Left forelimb (tissue), 1 donor: Measurements from ENCODE around the gene ANKRD11.
"Not testable (repeated sequence)": the region's sequence is repeated elsewhere in the genome, so short reads cannot be mapped to it uniquely, and the experiment has no call there.

Source experiments
- DNase-seq: peaks from one replicate; pipeline ENCODE4 v3.0.0-alpha.2; 2018; ENCODE audit warnings: low spot score

The ANKRD11 gene

DNA sequence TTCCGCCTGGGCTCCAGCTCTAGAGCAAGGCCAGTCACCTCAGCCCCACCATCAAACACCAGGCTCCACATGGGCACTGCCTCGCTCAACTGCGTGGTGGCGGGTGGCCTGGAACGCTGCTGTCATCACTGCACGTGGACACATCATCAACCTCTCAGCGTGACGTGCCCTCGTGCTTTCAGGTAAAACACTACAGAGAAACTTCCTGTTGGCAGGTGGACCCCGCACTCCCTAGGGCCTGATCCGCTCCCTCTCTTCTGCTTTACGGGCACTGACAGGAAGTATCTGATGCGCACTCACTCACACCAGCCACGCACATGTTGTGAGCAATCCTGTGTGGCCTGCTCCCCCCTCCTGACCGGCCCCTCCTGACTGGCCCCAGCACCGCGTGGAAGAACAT, 87.4 kb downstream of the ANKRD11 start:
- DNase-seq: no peak

DNA sequence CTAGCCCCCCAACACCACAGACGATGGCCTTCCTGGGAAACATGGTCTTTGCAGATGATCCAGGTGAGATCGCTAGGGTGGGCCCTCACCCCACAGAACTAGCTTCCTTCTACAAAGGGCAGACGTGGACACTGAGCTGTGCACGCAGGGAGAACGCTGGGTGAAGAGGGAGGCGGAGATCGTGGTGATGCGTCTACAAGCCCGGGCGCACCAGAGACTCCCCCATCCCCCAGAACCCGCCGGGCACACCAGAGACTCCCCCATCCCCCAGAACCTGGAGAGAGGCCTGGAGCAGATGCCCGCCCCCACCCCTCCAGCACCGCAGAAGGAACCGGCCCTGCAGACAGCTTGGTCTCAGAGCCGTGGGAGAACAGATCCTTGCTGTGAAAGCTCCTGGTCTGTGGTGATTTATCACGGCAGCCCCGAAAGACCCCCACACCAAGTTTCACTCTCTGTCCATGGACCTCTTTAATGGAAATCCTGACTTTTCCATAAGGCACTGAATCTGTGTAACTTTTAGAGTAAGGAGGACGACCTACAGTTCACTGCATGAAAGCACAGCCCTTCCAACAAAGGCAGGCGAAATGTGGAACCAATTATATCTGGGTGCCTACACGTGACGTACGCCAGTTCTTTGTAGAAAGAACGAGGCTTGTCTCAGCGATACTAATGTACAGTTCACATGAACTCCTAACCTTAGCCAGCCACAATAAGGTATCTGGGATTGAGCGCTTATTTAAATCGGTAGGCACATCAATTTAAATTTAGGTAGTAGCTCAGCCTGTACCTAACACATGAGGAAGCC, 88.5 kb downstream of the ANKRD11 start:
- DNase-seq: no peak

DNA sequence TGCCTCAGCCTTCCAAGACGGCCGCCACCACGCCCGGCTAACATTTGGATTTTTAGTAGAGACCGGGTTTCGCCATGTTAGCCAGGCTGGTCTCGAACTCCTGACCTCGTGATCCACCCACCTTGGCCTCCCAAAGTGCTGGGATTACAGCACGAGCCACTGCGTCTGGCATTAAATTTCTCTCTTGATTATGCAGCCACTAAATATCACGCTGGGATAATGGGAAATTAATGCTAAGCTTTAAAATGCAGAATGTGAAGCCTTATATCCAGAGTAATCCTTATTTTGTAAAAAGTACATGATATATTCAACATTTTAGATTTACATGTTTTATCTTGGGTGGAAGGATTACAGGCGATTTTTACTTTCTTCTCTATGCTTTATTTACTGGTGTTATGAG, 89.2 kb downstream of the ANKRD11 start:
- DNase-seq: no peak

DNA sequence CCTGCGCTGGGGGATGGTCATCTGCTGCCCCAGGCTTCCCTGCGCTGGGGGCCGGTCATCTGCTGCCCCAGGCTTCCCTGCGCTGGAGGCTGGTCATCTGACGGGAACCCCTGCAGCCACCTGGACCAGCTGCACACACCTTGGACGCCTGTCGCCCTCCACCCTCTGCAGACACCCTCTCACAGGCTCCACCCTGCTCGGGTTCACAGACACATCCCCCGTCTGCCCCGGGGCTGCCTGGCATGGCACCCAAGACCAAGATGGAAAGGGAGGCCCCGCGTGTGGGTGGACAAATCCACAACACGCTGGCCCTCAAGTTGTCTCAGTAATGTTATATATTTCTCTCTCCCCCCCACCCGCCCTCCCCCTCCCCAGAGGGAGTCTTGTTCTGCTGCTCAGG, 89.6 kb downstream of the ANKRD11 start:
- DNase-seq: no peak

DNA sequence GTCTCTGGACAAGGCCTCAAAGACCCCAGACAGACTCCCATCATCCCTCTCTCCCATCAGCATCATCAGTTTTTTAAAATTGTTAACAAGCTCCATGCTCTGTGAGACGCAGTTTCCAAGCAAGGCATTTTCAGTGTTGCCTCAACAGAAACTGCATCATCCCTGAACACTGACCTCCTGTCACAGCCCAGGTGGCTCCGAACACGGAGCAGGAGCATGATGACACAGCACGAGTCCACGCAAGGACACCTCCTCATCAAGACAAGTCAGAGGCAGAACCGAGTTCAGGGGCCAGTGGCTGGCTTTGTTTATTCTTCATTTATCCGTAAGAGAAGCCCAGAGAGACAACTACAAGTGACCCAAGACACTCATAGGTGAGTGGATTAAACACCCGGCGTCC, 91.4 kb downstream of the ANKRD11 start:
- no peak for DNase-seq

DNA sequence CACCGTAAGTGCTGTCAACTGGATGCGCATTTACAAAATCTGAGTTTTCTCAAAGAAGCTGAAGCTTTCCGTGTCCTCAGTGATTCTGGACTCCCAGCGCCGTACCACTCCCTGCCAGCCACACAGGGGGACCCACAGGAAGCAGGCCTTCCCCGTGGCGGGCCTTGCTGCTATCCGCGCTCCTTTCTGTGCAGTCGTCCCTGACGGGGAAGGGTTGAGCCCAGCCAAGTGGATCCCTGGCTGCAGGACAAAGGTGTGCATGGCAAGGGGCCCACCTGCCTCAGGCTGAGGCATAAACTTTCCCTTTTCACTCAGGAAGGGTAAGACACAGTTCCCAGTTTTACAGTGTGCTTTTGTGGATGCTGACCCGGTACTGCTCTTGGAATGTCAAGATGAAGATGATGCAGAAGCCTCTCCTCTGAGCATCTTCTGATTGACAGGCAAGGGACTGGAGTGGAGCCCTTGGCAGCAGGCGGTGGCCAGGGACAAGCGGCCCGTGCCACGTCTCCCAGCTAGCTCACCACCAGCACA, 93.0 kb downstream of the ANKRD11 start:
- no peak for DNase-seq

DNA sequence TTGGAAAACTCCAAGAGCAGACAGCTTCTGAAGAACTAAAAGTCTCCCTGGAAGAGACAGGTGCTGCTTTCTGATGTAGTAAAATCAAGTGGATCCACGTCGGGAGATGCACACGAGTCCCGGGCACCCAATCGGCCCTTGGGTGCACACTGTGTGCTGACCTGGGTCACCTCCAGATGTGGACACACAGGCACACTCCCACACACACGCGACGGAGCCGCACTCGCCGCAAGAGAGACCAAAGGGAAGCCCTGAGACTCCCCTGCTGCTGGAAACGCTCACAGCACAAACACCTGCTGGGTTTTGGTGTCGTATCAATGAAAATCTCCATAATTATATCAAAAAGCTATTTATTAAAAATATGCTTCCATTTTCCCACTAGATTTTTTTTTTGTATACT, 94.2 kb downstream of the ANKRD11 start:
- DNase-seq: no peak

DNA sequence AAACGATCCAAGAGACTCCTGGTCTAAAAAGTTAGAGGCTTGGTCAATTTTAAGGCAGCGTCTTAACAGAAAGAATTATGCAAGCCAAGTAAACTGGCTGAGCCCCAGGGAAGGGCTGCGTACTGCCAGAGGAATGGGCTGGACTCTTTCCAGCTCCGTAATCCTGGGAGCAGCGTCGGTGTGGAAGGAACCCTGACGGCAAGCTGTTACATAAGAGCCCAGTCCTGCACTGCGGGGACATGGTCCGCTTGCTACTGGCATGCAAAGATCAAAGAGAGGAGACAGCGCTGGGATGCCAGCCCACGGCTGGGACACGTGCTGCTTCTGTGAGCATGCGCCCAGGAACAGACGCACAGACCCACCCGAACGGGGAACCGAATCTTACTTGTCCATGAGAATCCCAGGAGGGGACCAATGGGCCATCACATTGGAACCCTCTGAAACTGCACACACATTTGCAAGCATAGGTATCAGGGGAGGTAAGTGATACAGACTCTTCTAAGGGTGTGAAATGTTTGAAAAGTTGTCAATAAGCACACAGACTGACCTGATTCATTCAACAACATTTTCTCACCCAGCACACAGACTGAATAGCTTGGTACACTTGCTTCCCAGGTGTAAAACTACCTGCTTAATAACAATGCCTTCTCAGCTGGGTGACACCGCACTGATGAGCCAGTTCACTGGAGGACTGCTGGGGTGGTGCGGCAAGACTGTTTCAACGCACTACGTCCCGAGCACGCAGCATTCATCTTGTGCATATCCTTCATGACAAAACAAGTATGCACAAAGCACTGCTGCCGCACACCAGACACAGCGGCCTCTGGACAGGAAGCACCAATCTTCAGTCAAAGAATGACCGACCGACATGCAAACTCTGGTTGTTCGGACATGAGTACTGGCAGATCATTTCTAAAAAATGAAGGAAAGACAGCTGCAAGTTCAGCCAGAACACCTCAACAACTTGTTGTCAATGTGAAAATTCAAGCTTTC, 94.9 kb downstream of the ANKRD11 start:
- peak; percentile 85 for DNase-seq

DNA sequence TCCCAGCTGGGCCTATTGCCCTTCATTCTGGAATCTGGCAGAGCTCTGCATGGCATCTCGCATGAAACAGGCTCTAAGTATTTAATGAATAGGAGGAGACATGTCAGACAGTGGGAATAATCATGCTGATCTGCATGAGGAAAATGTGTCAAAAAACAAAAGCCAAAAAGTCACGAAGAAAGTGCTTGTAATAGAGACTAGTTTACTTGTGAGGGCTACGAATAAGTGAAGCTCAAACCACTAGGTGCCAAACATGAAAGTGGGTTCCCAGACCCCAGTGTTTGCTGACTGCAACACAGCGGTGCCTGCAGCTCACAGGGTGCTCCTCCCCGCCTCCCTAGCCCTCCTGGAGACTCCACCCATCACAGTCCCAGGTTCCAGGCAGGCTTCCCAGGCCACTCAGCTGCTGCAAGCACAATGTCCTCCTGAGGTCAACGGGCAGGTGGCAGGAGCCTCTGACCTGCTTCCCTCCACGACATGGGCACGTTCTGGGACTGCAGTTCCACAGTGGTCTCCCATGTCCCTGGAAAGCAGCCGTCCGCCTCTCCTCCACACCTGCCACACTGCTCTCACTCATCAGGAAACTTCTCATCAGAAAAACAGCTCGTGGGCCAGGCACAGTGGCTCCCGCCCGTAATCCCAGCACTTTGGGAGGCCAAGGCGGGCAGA, 96.5 kb downstream of the ANKRD11 start:
- no peak for DNase-seq

DNA sequence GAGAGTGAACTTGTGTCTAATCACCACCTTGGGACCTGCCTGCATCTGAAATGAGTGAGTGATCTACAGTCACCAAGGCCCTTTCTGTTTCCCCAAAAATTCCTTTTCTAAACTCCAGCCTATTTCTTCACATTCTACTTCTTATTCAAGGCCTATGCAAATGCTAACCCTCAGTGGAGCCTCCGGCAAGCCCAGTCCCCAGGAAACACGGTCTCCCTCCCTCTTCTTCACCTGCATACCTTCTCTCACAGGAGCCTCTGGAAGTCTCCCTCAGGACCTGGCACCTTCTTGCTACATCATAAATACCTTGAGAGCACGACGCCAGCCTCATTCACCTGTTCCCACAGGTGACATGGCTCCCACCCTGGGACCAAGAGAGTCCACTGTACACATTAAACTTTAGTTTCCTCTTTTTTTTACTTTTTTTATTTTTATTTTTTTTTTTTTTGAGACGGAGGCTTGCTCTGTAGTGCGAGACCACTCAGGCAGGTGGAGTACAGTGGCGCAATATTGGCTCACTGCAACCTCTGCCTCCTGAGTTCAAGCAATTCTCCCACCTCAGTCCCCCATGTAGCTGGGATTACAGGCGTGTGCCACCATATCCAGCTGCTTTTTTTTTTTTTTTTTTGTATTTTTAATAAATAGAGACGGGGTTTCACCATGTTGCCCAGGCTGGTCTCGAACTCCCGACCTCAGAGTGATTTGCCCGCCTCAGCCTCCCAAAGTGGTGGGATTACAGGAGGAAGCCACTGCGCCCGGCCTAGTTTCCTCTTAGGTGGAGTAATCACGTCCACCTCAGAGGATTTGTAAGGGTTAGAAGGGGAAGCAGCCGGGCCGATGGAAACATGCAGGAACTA, 97.3 kb downstream of the ANKRD11 start:
- DNase-seq: no peak

DNA sequence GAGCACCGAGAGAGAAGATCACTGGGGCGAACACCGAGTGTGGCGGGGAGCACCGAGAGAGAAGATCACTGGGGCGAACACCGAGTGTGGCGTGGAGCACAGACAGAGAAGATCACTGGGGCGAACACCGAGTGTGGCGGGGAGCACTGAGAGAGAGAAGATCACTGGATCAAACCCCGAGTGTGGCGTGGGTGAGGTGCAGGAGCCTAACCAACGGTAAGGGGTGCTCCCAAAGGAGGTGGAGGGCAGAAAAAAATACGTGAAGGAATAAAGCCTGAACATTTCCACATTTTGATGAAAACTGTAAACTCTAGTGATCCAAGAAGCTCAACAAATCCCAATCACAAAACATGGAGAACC, 100.2 kb downstream of the ANKRD11 start:
- not testable (repeated sequence) for DNase-seq

DNA sequence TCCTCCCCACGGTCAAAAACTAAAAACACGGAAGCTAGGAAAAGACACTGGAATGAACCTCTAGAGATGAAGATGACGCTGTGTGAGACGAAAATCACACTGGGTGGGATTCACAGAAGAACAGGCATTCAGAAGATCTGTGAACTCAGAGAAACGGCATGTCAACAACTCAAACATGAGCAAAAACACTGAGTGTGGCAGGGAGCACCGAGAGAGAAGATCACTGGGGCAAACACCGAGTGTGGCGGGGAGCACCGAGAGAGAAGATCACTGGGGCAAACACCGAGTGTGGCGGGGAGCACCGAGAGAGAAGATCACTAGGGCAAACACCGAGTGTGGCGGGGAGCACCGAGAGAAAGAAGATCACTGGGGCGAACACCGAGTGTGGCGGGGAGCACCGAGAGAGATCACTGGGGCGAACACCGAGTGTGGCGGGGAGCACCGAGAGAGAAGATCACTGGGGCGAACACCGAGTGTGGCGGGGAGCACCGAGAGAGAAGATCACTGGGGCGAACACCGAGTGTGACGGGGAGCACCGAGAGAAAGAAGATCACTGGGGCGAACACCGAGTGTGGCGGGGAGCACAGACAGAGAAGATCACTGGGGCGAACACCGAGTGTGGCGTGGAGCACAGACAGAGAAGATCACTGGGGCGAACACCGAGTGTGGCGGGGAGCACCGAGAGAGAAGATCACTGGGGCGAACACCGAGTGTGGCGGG, 100.7 kb downstream of the ANKRD11 start:
- DNase-seq: not testable (repeated sequence)

DNA sequence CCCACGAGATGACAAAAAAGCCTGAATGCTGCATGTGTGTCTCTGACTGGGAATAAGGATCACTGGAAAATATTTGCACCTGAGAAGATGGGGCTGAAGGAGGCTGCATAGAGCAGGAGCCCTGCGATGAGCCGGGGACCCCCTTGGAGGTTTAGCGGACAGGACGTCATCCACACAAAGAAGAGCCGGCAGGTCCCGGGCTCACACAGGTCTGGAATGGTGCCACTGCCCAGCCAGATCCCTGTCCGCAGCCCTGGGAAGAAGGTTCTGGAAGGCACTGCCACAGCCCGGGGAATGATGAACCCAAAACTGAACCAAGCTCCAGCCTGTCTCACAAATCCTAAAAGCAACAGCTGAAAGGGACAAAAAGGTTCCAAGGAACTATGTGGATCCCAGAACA, 101.8 kb downstream of the ANKRD11 start:
- DNase-seq: no peak

DNA sequence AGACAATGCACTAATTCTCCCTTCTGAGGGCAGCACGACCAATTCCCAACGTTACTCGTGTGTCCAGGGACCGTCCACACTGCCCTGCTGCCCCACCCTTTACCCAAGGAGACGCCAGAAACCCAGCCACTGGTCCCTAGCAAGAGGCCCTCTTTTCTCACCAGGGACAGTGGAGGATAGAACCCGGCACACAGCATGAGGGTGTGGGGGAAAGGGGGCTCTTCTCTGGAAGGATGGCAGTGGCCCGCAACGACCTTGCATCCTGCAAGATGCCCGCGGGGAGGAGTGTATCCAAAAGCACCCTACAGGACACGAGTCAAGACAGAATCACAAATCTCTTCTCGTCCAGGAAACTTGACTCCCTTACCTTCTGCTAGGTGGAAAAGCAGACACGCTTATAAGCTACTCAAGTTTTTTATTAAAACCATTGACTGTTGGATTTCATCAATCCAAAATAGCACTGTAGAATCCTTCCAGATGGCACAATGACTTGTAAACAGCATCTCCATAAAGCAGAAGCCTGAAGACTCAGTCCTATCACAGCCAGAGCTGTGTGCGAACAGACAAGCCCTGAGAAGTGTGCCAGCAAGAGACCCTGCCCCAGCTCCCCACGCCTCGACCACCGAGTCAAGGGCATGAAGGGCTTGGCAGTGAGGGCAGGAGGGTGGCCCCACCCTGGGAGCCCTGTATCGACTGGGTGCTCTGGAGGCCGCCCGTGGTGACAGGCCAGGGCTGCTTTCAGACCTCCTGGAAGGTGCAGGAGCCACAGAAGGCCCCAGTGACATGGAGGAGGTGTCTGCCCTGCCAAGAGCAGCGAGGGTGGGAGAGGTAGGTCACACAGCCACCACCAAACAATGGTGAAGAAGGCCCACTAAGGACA, 103.8 kb downstream of the ANKRD11 start:
- DNase-seq: no peak

DNA sequence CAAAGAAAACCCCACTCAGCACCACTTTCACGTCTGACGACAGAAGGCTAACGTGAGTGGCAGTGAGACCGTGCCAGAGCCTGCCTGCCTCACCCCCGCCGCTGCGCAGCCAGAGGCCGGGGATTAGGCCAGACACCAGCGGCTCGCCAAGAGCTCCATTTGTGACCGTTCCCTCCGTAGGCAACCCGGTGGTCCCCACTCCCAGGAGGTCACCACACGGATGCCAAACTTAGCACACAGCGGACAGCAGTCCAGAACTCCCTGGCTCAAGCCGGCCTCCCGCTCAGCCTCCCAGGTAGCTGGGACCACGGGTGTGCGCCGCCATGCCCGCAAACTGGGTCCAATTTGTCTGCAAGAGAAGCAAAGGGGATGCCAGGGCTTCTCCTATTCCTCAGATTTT, 104.6 kb downstream of the ANKRD11 start:
- no peak for DNase-seq

DNA sequence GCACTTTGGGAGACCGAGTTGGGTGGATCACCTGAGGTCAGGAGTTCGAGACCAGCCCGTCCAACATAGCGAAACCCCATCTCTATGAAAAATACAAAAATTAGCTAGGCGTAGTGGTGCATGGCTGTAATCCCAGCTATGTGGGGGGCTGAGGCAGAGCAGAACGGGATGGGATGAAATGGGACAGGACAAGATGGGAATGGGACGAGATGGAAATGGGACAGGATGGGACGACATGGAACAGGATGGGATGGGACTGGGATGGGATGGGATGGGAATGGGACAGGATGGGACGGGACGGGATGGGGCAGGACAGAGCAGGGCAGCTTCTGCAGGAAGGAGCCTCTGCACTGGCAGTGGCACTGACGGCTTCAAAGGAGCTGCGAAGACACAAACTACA, 106.1 kb downstream of the ANKRD11 start:
- DNase-seq: no peak

DNA sequence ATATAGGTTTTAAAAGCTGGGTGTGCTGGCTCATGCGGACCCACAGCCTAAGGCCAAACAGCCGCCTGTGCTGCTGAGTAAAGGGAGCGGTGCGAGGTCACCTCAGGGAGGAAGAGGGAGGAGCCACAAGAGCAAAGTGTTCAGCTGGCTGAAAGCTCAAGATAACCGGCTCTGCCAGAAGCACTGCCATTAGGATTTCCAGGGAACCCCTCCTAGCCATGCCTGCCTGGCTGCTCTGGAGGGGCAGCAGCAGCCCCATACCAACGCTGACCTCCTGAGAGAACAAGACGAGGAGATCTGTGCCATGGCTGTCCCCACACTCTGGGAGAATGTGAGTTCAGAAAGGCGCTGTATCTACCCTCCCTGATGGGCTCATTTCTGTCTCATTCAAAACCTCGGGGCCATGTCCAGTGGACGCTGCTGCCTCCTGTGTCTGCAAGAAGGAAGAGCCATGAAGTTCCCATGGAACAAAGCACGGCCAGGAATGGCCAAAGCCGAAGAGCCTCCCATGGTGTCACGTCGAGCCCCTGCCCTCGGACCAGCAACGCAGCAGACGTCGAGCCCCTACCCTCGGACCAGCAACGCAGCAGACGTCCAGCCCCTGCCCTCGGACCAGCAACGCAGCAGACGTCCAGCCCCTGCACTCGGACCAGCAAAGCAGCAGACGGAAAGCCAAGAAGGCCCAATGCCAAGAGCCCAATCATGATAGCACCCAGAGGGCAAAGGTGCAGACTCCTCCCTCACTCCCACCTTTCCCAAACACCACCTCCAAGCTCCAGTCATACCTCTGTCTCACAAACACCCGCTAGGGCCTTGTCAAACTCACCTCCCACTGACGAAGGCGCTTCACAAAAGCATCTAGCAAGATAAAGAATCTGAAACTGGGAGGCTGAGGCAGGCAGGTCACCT, 107.0 kb downstream of the ANKRD11 start:
- DNase-seq: no peak

DNA sequence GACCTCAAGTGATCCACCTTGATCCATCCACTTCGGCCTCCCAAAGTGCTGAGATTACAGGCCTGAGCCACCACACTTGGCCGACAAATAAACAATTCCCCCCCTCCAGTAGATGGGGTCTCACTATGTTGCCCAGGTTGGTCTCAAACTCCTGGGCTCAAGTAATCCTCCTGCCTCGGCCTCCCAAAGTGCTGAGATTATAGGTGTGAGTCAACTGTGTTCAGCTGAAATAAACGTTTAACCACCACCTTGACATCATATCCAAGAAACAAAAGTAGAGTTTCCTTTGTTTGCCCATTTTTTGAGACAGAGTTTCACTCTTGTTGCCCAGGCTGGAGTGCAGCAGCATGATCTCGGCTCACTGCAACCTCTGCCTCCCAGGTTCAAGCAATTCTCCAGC, 107.8 kb downstream of the ANKRD11 start:
- not testable (repeated sequence) for DNase-seq

DNA sequence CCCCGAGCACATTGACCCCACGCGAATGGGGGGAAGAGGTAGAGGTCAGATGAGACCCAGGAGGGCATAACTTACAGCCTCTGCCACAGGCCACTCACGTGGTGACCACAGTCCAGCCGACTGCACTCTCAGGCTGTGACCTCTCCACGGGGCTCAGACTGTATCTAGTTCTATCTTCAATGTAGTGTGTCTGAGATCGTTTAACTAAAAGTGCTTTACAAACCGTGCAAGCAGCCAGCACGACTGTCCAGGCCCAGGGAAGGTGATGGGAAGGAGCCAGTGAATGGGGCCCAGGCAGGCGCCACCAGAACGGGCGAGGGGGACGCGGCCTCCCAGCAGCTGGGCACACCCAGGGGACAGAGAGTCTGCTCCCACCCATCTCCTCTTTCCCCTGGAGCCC, 108.6 kb downstream of the ANKRD11 start:
- DNase-seq: no peak
